GM12878 (cell line): Measurements from ENCODE around the gene TRIM37.

Experiments
- BRCA1 ChIP-seq: IDR thresholded peaks from 2 replicates; pipeline ENCODE4 v1.6.1; 2011; ENCODE audit warnings: low read depth, low read length, improper control_type of control experiment
- CTCF ChIP-seq, 3 experiments: IDR thresholded peaks in 2 of 3; conservative IDR thresholded peaks in 1 of 3; 2 replicates each; pipeline ENCODE4 v1.5.1; 2011; ENCODE audit warnings: low read depth in 3 of 3, low read length in 3 of 3, mild to moderate bottlenecking in 3 of 3, control low read depth in 2 of 3, moderate library complexity in 2 of 3, inconsistent platforms in 1 of 3, mixed read lengths in 1 of 3; ENCODE audit not compliant: control insufficient read depth in 2 of 3, insufficient read depth in 1 of 3; ENCODE audit errors: extremely low read depth in 1 of 3
- JUND ChIP-seq: IDR thresholded peaks from 2 replicates; pipeline ENCODE4 v1.6.1; 2012; ENCODE audit warnings: low read depth, mild to moderate bottlenecking, low read length, improper control_type of control experiment, moderate library complexity
- PAX5 ChIP-seq: IDR thresholded peaks from 2 replicates; pipeline ENCODE4 v1.6.1; 2011; ENCODE audit warnings: low read depth, low read length, borderline replicate concordance
- RAD51 ChIP-seq: fragments of 450-650 bp; IDR thresholded peaks from 2 replicates; pipeline ENCODE4 v1.6.1; 2016; ENCODE audit warnings: moderate library complexity, mild to moderate bottlenecking, inconsistent platforms
- REST ChIP-seq: IDR thresholded peaks from 2 replicates; pipeline ENCODE4 v1.6.1; 2012; ENCODE audit warnings: mild to moderate bottlenecking, low read depth, low read length

- TF ChIP-seq CTCF (IDR thresholded peaks at IDR 0.05 in 2 of 3, conservative IDR thresholded peaks at IDR 0.05 in 1 of 3; ENCODE audit: control insufficient read depth in 2 of 3, extremely low read depth in 1 of 3, insufficient read depth in 1 of 3, low read depth in 3 of 3, low read length in 3 of 3): no peak
- no peak for TF ChIP-seq REST
- TF ChIP-seq BRCA1: no peak
- no peak for TF ChIP-seq PAX5
- no peak for TF ChIP-seq RAD51
- TF ChIP-seq JUND: no peak
These were observed 141.5 kb downstream of the TRIM37 start for GRCh38 chr17:58965221-58965620.
